GM12891 (cell line): Measurements from ENCODE around the gene GAS2.

Experiments used
- PAX5 ChIP-seq: IDR thresholded peaks from 2 replicates; pipeline ENCODE4 v1.6.1; 2011; ENCODE audit warnings: low read length, moderate library complexity, mild to moderate bottlenecking; ENCODE audit not compliant: insufficient read depth, severe bottlenecking
- POLR2A ChIP-seq: IDR thresholded peaks from 2 replicates; pipeline ENCODE4 v1.6.1; 2011; ENCODE audit warnings: low read depth, low read length, control low read depth
- POLR2AphosphoS5 ChIP-seq: IDR thresholded peaks from 2 replicates; pipeline ENCODE4 v1.6.1; 2011; ENCODE audit warnings: low read depth, low read length, control low read depth
- TAF1 ChIP-seq: IDR thresholded peaks from 2 replicates; pipeline ENCODE4 v1.6.1; 2011; ENCODE audit warnings: low read depth, low read length, control low read depth

DNA sequence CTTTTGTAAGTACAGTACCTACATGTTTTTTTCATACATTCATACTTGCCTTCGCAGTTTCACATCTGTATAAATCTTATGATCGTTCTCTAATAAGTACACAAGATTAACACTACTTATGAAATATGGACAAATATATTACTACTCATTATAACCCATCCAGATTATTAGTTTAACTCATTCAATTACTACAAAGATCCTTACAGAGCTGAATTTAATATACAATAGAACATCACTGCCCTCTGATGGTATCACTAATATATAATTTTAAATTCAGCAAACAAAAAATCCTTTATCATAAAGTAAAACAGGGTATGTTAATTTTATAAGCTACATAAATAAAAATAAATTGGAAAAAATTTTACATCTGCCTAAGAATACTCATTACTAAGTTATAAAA lies 155.8 kb downstream of the GAS2 start:
- TF ChIP-seq POLR2AphosphoS5: no peak
- TF ChIP-seq POLR2A: no peak
- TF ChIP-seq TAF1: no peak
- TF ChIP-seq PAX5: no peak
